Endometrial microvascular endothelial cells (primary cell): ENCODE results near the gene PRKCH. TPM values are rescaled to one million over a fixed set of nuclear protein-coding genes. Genes with fewer than 3 reads are reported as not detected.

Experiments
- in situ Hi-C: cut with HindIII; loops from 2 replicates; pipeline ENCODE4 v1.10.0; 2017; ENCODE audit warnings: low sequenced_read_pairs, low pct_unique_long_range_greater_than_20kb; ENCODE audit errors: inconsistent ontology term
- total RNA-seq: library from RNA; depleted of rRNA; stranded (reverse); fragments of >200 nt; gene quantifications from one replicate; pipeline ENCODE4 v1.2.3, GENCODE V29; 2015; ENCODE audit errors: inconsistent ontology term

The PRKCH gene
- total RNA-seq, 1 donor from 2014 or later: 116 TPM

- in situ Hi-C loops: loop anchor here (25.0 kb wide), 2 partner anchors 130 to 405 kb away; no protein-coding TSS in a partner anchor
Observed at GRCh38 chr14:61331992-61332657, 10.7 kb downstream of the PRKCH start.

- in situ Hi-C loops: loop anchor here (25.0 kb wide), 2 partner anchors 130 to 405 kb away; no protein-coding TSS in a partner anchor
Observed at GRCh38 chr14:61332658-61333029, 11.3 kb downstream of the PRKCH start.

DNA sequence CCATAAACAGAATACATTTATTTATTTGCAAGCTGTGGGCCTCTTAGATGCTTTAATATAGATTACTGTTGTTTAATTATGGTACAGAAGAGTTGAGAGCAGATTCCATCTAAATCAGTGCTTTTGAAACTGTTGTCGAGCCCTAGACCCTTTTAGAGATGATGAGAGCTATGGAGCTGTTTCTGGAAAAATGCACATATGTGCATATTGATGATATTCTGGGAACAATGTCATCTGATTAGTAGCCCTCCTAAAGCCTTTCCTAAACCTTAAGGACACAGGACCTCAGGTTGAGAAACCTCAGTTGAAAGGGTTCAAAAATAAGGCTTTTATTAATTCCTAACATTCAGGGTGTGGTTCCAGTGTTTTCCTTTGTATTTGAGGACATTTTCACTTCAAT is 11.7 kb downstream of the PRKCH start:
- in situ Hi-C loops: loop anchor here (25.0 kb wide), 2 partner anchors 129 to 404 kb away; no protein-coding TSS in a partner anchor

GRCh38 chr14:61334197-61334701 is 12.9 kb downstream of the PRKCH start:
- in situ Hi-C loops: loop anchor here (25.0 kb wide), 2 partner anchors 128 to 403 kb away; no protein-coding TSS in a partner anchor

DNA sequence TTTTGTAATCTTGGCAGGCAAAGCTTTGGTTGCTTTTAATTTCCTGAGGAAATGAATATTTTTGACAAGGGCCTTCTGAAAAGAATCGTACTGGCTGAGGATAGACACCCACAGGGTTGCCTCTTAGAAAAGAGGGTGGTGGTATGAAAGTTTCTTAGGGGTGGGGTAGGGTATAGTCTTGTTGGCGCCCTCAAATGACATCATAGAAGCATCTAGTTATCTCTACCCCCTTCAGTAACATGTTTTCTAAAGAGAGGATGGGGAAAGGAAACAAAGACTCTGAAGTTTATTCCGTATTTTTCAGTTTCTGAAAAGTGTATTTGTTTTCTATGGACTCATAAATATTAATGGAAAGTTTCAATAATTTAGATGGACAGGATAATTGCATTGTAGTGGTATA is 13.7 kb downstream of the PRKCH start:
- in situ Hi-C loops: loop anchor here (25.0 kb wide), 2 partner anchors 127 to 402 kb away; no protein-coding TSS in a partner anchor

GRCh38 chr14:61335671-61336275 is 14.4 kb downstream of the PRKCH start:
- in situ Hi-C loops: loop anchor here (25.0 kb wide), 2 partner anchors 127 to 402 kb away; no protein-coding TSS in a partner anchor

DNA sequence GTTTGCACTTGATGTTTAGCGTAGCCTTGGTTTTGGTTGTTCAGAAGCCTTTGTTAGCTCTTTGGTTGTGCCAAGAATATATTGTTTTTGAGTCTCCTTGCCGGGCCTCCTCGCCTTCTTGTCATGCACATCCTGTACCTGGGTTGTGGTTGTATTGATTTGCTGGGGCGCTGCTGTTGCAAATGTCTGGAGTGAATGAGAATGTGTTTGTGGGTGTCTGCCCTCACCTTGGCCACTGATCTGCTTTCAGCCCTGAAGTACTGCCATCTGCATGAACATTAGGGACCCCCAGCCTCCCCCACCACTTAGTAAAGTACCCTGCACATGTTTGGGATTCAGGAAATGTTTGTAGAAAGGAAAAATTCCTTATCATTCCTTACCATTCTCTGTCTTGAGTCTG is 16.5 kb downstream of the PRKCH start:
- in situ Hi-C loops: loop anchor here (25.0 kb wide), 2 partner anchors 124 to 399 kb away; no protein-coding TSS in a partner anchor

DNA sequence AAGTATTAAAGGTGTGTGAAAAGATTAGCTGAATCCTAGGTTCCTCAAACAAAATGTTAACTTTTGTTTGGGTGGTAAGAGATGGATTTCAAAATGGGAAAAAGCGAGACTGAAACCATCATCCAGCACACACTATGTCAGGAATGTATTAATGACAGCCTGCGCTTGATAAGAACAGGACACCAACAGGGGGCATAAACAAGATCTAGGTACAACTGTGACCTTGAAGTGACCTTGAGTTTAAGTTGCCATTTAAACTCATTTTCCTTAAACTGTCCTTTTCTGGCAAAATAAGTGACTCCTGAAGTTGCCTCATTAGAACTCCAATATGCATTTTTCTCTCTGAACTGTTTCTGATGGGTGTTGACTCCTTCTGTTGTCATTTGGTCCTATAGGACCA is 17.1 kb downstream of the PRKCH start:
- in situ Hi-C loops: loop anchor here (25.0 kb wide), 2 partner anchors 124 to 399 kb away; no protein-coding TSS in a partner anchor

DNA sequence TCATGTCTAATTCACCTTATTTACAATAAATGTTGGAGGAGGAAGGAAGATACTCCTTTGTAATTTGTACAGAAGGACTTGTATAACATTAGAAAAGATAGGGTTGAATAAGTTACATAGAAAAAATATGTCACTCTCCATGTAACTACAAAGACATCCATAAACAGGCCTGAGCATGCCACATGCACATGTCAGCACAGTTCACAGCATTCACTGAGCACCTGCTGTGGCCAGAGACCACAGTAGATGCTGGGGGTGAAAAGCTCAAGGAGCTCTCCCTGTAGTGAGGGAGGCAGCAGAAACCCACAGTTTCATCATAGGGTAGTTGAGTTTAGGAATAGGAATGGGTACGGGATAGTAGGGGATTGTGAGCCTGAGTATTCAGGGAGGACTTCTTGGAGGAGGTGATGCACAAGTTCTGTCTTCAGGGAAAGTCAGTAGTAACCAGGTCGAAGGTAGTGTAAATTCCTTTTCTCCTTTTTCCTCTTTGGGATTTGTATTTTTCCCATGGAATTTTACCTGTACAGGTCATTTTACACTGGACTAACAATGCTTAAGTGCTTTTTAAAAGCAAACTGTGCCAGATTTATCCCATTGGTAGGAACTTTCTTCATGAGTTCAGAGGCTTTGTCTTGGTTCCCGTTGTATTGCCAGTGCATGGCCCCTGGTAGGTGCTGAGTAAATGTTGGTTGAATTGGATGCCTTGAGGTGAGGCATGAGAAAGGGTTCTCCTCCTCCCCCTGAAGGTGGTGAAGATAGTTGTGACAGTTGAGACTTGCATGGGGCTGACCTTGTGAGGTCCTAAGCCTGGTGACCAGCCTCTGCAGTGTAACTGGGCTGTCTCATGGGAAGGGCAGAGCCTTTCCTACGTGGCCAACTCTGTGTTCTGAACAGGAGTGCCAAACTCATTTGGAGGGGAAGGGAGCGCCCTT is 20.2 kb downstream of the PRKCH start:
- in situ Hi-C loops: loop anchor here (10.0 to 25.0 kb wide), 3 partner anchors 47 to 396 kb away; no protein-coding TSS in a partner anchor

DNA sequence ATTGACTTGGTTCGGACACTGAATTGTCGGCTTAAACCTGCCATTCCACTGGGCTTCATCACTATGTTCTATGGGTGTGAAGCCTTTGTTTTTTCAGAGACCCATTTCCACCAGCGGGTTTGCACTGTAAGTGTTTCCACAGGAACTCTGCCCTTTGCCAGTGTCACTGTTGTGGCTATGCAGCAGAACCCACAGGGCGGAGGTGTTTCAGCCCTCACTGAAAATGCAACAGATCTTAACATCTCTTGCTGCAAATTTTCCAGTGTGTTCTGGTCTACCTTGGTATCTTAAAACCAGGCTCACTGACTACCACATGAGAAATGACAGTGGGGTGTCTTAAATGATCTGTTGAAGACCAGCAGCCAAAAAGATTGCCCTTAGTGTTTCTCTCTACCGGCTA is 21.1 kb downstream of the PRKCH start:
- in situ Hi-C loops: loop anchor here (10.0 to 25.0 kb wide), 3 partner anchors 48 to 395 kb away; no protein-coding TSS in a partner anchor

- in situ Hi-C loops: loop anchor here (10.0 to 25.0 kb wide), 3 partner anchors 48 to 394 kb away; no protein-coding TSS in a partner anchor
Observed at GRCh38 chr14:61342932-61343331, 21.6 kb downstream of the PRKCH start.

DNA sequence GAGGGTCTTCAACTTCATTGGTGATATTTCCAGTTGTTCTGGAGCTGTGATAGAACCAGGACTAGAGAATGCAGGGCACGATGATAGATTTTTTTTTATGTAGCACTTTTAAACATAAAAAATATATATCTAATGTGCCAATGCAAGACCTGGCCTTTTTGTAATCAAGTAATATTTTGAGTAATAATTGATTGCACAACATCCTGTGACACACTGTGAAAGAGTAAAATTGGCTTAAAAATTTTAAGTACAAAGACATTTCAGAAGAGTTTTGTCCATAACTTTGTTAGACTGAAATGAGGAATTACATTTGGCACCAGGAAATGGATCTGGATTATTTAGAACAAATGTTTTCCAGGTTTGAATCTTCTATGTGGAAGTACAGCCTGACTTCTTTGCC is 22.1 kb downstream of the PRKCH start:
- in situ Hi-C loops: loop anchor here (10.0 to 25.0 kb wide), 3 partner anchors 49 to 394 kb away; no protein-coding TSS in a partner anchor

- in situ Hi-C loops: loop anchor here (10.0 to 25.0 kb wide), 3 partner anchors 49 to 393 kb away; no protein-coding TSS in a partner anchor
Observed at GRCh38 chr14:61343991-61344405, 22.6 kb downstream of the PRKCH start.

DNA sequence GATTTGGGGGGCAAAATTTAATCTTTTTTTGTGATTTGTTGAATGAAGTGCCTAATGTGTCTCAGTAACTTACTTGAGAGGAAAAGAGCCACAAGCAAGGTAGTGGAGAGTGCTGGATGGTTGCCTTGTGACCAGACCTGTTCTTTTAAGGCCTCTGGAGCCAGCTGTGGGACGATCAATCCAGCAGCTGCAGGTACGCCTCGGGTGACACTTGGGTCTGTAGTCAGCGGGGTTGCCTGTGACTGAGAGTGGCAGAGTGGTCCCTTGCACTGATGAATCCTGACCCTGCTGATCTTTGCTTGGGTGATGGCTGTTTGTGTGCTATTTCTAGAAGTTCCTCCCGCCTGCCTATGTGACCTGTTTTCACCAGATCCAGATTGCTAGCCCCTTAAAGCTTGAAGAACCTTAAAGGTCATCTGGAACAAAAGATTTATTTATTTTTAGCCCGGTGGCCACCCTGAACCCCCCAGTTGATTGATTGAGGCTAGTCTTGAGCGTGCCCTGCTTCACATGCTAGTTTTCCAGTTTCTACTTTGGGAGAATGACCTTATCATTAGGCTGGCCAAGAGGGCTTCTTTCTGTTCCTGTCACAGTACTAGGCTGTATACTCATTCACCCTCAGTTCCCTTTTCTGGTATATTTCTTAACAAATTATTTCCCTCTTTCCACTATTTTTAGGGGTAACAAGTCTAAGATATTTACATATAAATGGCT is 23.2 kb downstream of the PRKCH start:
- in situ Hi-C loops: loop anchor here (10.0 to 25.0 kb wide), 3 partner anchors 50 to 393 kb away; no protein-coding TSS in a partner anchor

DNA sequence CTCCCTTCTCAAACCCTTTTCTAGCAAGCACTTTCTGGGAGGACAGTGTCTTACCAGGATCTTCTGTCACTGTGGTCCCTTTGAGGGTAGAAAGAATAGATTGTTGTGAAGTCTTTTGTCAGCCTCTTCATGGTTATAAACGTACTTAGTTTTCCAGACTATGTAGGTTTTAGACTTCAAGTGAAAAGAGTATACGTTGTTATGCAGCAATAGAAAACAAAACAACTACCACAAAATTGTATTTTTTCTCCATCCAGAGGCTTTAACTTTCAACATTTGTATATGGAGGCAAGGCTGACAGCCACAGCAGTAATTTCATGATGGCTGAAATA is 23.7 kb downstream of the PRKCH start:
- in situ Hi-C loops: loop anchor here (10.0 to 25.0 kb wide), 3 partner anchors 50 to 392 kb away; no protein-coding TSS in a partner anchor

DNA sequence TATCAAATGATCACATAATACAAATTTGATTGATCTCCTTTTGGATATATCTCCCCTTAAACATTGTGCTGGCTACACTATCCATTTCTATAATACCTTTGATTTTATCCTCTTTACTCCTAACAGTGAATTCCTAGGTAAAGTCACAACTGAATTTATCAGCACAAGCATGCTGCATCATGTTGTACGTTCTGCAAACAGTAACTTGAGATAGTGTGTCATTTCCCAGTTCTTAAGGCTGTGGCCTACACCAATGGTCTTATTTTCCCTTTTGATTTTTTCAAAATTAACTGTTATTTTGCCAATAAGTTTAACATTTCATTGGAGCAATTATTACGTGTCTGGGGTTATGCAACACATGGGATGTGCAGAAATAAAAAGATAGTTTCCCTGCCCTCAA is 24.8 kb downstream of the PRKCH start:
- in situ Hi-C loops: loop anchor here (10.0 to 25.0 kb wide), 3 partner anchors 51 to 391 kb away; no protein-coding TSS in a partner anchor

- in situ Hi-C loops: loop anchor here (10.0 to 25.0 kb wide), 3 partner anchors 52 to 391 kb away; no protein-coding TSS in a partner anchor
Observed at GRCh38 chr14:61346793-61347192, 25.4 kb downstream of the PRKCH start.
